ENCODE measurements around the gene DCAF8. TPM values are rescaled to one million over a fixed set of nuclear protein-coding genes. Genes with fewer than 3 reads are reported as not detected.

The DCAF8 gene
- total and polyA plus RNA-seq, 2 of the 4 experiments (the other 2 are of a cell fraction): 83.3 to 83.8 TPM

DNA sequence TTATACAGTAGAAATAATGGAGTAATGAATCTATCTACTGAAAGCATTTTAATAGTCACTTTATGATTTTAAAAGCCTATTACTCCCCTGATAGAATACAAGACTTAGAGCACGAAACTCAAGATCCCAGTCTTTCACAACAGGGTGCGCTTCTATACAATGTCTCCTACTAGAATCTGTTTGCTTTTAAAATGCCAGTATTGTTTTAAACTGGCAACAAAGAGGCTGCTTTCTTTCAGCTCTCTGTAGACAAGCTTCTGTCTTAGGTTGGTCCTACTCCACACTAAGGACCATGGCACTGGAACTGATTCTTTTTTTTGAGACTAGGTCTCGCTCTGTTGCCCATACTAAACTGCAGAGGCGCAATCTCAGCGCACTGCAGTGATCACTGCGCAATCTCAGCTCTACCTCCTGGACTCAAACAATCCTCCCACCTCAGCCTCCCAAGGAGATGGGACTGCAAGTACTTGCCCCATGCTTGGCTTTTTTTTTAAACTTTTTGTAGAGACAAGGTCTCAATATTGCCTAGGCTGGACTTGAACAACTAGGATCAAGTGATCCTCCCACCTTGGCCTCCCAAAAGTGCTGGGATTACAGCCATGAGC lies 4.8 kb downstream of the DCAF8 start:
- dilution Hi-C loops (cut with HindIII; ENCODE audit: low sequenced_read_pairs, unreplicated experiment) (no loop called here), intact Hi-C loops (cut with micrococcal nuclease) (no loop called here), in situ Hi-C loops (cut with MboI; ENCODE audit: low sequenced_read_pairs) (no loop called here)
- Histone ChIP-seq H4K5ac (ENCODE audit: low read depth, low read length) (no peak overlapping the region), H4K91ac (ENCODE audit: insufficient read depth, low read depth, low read length) (no peak overlapping the region), H3K27ac (ENCODE audit: insufficient read depth, low read length) (no peak overlapping the region), H3K23ac (ENCODE audit: low read depth, low read length) (no peak overlapping the region), H4K20me1 (ENCODE audit: insufficient read depth, low read length) (peaks cover 19% of the 10 kb centered on the region), H3K9ac (ENCODE audit: low read depth, low read length) (no peak overlapping the region), H2AK9ac (replicated peaks; ENCODE audit: low read depth, low read length, poor library complexity) (no peak overlapping the region), H3K27me3 (ENCODE audit: control insufficient read depth, insufficient read depth, low read length) (no peaks in the 10 kb centered on the region), H3K79me1 (ENCODE audit: low read depth in 1 of 2, low read length in 2 of 2) (peaks cover 12 to 52% of the 10 kb centered on the region in 2 experiments; a peak in 3 of 4 replicates), H3K14ac (replicated peaks; ENCODE audit: low read depth, low read length) (no peak overlapping the region), H3K9me3 (ENCODE audit: control insufficient read depth, insufficient read depth, low read length) (no peaks in the 10 kb centered on the region), H2AK5ac (ENCODE audit: low read depth, low read length) (no peak overlapping the region), H3K56ac (ENCODE audit: extremely low read depth, insufficient read depth, low read length) (no peak overlapping the region), H3K36me3 (ENCODE audit: control insufficient read depth, insufficient read depth, low read length) (peaks cover 2% of the 10 kb centered on the region; the same call in 1 of the 2 replicates), H4K8ac (ENCODE audit: low read depth in 2 of 2, low read length in 2 of 2) (no peak overlapping the region), H3K4ac (ENCODE audit: low read depth, low read length) (no peak overlapping the region), H2BK120ac (ENCODE audit: low read depth, low read length) (no peak overlapping the region), H3K4me1 (ENCODE audit: control insufficient read depth, insufficient read depth, low read length) (peaks cover 2% of the 10 kb centered on the region; the same call in 1 of the 2 replicates), H3K9me1 (ENCODE audit: insufficient read depth, low read length) (peaks cover 4% of the 10 kb centered on the region), H3K18ac (ENCODE audit: low read depth, low read length) (no peak overlapping the region), H3K4me2 (ENCODE audit: low read depth, low read length) (no peak overlapping the region), H2BK15ac (ENCODE audit: low read depth, low read length) (no peak overlapping the region), H3K4me3 (ENCODE audit: insufficient read depth, low read depth, low read length) (no peak overlapping the region), H2BK20ac (ENCODE audit: low read depth, low read length) (no peak overlapping the region), H2AFZ (replicated peaks; ENCODE audit: low read length, poor library complexity) (no peak overlapping the region), H2BK5ac (ENCODE audit: low read depth, low read length, poor library complexity, severe bottlenecking) (no peak overlapping the region)
- ATAC-seq (ENCODE audit: low read depth): no peak
- CTCF ChIA-PET: interaction anchor here (1.0 to 1.6 kb wide), 3 partner anchors 38 to 156 kb away, joined by 3 to 5 read pairs (median 3); no protein-coding TSS in a partner anchor
- no peak for DNase-seq
- BruUV-seq (replicated peaks): no TSS peak
- POLR2A ChIA-PET (ENCODE audit: unreplicated experiment): no interaction called here
- TF ChIP-seq RAD21 (IDR thresholded peaks at IDR 0.05; ENCODE audit: low read length) (no peak), RFX5 (IDR thresholded peaks at IDR 0.05; ENCODE audit: low read depth, low read length) (no peak), BHLHE40 (IDR thresholded peaks at IDR 0.05; ENCODE audit: low read depth, low read length) (no peak)
- 100% methylated on average over 1 of the region's 6 CpGs; no CpG with 5 or more reads in 1 of the 2 experiments for WGBS, 2 experiments (ENCODE audit: extremely low coverage in 2 of 2, insufficient read length in 1 of 2)

All from IMR-90 (cell line).